H9 (cell line): ENCODE data around the gene ACOT11. TPM values are rescaled to one million over a fixed set of nuclear protein-coding genes. Genes with fewer than 3 reads are reported as not detected.

Experiments used
- DNase-seq: peaks from one replicate; pipeline ENCODE4 v3.0.0-alpha.2; 2017
- H2AFZ ChIP-seq: one replicate; pipeline ENCODE4 v1.6.1; 2013; ENCODE audit warnings: mild to moderate bottlenecking, low read length, control low read depth, moderate library complexity
- H2AK5ac ChIP-seq: 2 replicates; pipeline ENCODE4 v1.6.1; 2013; ENCODE audit warnings: low read length, control low read depth, mixed read lengths; ENCODE audit not compliant: insufficient read length
- H2BK120ac ChIP-seq: one replicate; pipeline ENCODE4 v1.6.1; 2013; ENCODE audit warnings: low read depth, mild to moderate bottlenecking, low read length, control low read depth, inconsistent platforms; ENCODE audit not compliant: poor library complexity, severe bottlenecking
- H2BK12ac ChIP-seq: 2 replicates; pipeline ENCODE4 v1.6.1; 2013; ENCODE audit warnings: low read length, control low read depth, mixed read lengths, low read depth; ENCODE audit not compliant: insufficient read length
- H2BK15ac ChIP-seq: 2 replicates; pipeline ENCODE4 v1.6.1; 2013; ENCODE audit warnings: low read depth, low read length, control low read depth
- H2BK20ac ChIP-seq: one replicate; pipeline ENCODE4 v1.6.1; 2013; ENCODE audit warnings: low read depth, mild to moderate bottlenecking, low read length, control low read depth, inconsistent platforms; ENCODE audit not compliant: poor library complexity, severe bottlenecking
- H2BK5ac ChIP-seq: 2 replicates; pipeline ENCODE4 v1.6.1; 2013; ENCODE audit warnings: low read length, control low read depth, mixed read lengths; ENCODE audit not compliant: insufficient read length
- H3K14ac ChIP-seq: 2 replicates; pipeline ENCODE4 v1.6.1; 2013; ENCODE audit warnings: low read length, control low read depth; ENCODE audit not compliant: insufficient read depth
- H3K18ac ChIP-seq: 2 replicates; pipeline ENCODE4 v1.6.1; 2013; ENCODE audit warnings: low read depth, mild to moderate bottlenecking, mixed read lengths, low read length, control low read depth; ENCODE audit not compliant: insufficient read length
- H3K23ac ChIP-seq: 2 replicates; pipeline ENCODE4 v1.6.1; 2013; ENCODE audit warnings: low read length, control low read depth, mixed read lengths, low read depth; ENCODE audit not compliant: insufficient read length
- H3K23me2 ChIP-seq: 2 replicates; pipeline ENCODE4 v1.6.1; 2013; ENCODE audit warnings: low read depth, mild to moderate bottlenecking, mixed read lengths, low read length, control low read depth; ENCODE audit not compliant: insufficient read length, poor library complexity, severe bottlenecking
- H3K27ac ChIP-seq: 2 replicates; pipeline ENCODE4 v1.5.1; 2013; ENCODE audit warnings: low read length, control low read depth, mixed read lengths, low read depth; ENCODE audit not compliant: insufficient read length
- H3K27me3 ChIP-seq: 2 replicates; pipeline ENCODE4 v1.6.1; 2013; ENCODE audit warnings: low read length, control low read depth, inconsistent platforms; ENCODE audit not compliant: insufficient read depth
- H3K4ac ChIP-seq: 2 replicates; pipeline ENCODE4 v1.6.1; 2013; ENCODE audit warnings: low read depth, mild to moderate bottlenecking, control low read depth, inconsistent platforms, low read length, moderate library complexity
- H3K4me1 ChIP-seq: 2 replicates; pipeline ENCODE4 v1.6.1; 2013; ENCODE audit warnings: low read length, control low read depth, inconsistent platforms; ENCODE audit not compliant: insufficient read depth
- H3K4me2 ChIP-seq: 2 replicates; pipeline ENCODE4 v1.6.1; 2013; ENCODE audit warnings: low read length, control low read depth, mixed read lengths; ENCODE audit not compliant: insufficient read length, insufficient read depth
- H3K56ac ChIP-seq: 2 replicates; pipeline ENCODE4 v1.6.1; 2013; ENCODE audit warnings: low read depth, mild to moderate bottlenecking, mixed read lengths, low read length, control low read depth; ENCODE audit not compliant: insufficient read length
- H3K79me1 ChIP-seq: 2 replicates; pipeline ENCODE4 v1.6.1; 2013; ENCODE audit warnings: low read depth, mild to moderate bottlenecking, moderate library complexity, low read length, control low read depth, inconsistent platforms; ENCODE audit not compliant: insufficient read depth, poor library complexity, severe bottlenecking
- H3K79me2 ChIP-seq: 2 replicates; pipeline ENCODE4 v1.6.1; 2013; ENCODE audit warnings: low read length, control low read depth, inconsistent platforms; ENCODE audit not compliant: insufficient read depth
- H3K9ac ChIP-seq: 2 replicates; pipeline ENCODE4 v1.6.1; 2013; ENCODE audit warnings: low read length, control low read depth, mixed read lengths; ENCODE audit not compliant: insufficient read length; ENCODE audit errors: extremely low read depth
- H3K9me3 ChIP-seq: one replicate; pipeline ENCODE4 v1.6.1; 2013; ENCODE audit warnings: low read depth, low read length, inconsistent platforms; ENCODE audit not compliant: control insufficient read depth
- H3T11ph ChIP-seq: one replicate; pipeline ENCODE4 v1.6.1; 2013; ENCODE audit warnings: mild to moderate bottlenecking, low read length, control low read depth, inconsistent platforms
- H4K20me1 ChIP-seq: one replicate; pipeline ENCODE4 v1.6.1; 2013; ENCODE audit not compliant: control insufficient read depth, insufficient read length, insufficient read depth
- H4K5ac ChIP-seq: 2 replicates; pipeline ENCODE4 v1.6.1; 2013; ENCODE audit warnings: low read depth, mild to moderate bottlenecking, mixed read lengths, low read length, control low read depth; ENCODE audit not compliant: insufficient read length
- H4K8ac ChIP-seq: replicated peaks from 2 replicates; pipeline ENCODE4 v1.6.1; 2013; ENCODE audit warnings: low read length, control low read depth, mixed read lengths, low read depth; ENCODE audit not compliant: insufficient read length
- H4K91ac ChIP-seq: 2 replicates; pipeline ENCODE4 v1.6.1; 2013; ENCODE audit warnings: low read depth, mild to moderate bottlenecking, moderate library complexity, mixed read lengths, low read length, control low read depth; ENCODE audit not compliant: insufficient read length
- H3K27ac Mint-ChIP-seq, 3 experiments: 2 replicates in 2 of 3; 3 replicates in 1 of 3; pipeline ENCODE4 v1.8.0; 2020 to 2021; ENCODE audit warnings: mixed read lengths in 3 of 3, mild to moderate bottlenecking in 1 of 3, moderate library complexity in 1 of 3
- H3K27me3 Mint-ChIP-seq: 2 replicates; pipeline ENCODE4 v1.8.0; 2021; ENCODE audit warnings: low read depth, mild to moderate bottlenecking, moderate library complexity, mixed read lengths
- H3K36me3 Mint-ChIP-seq, 3 experiments: 2 replicates in 2 of 3; 3 replicates in 1 of 3; pipeline ENCODE4 v1.8.0; 2020 to 2021; ENCODE audit warnings: low read depth in 3 of 3, mixed read lengths in 3 of 3; ENCODE audit not compliant: insufficient read depth in 1 of 3
- H3K4me1 Mint-ChIP-seq, 2 experiments: 2 replicates each; pipeline ENCODE4 v1.8.0; 2020; ENCODE audit warnings: mixed read lengths in 2 of 2
- H3K4me3 Mint-ChIP-seq, 2 experiments: 2 replicates in 1 of 2; 3 replicates in 1 of 2; pipeline ENCODE4 v1.8.0; 2020 to 2021; ENCODE audit warnings: mild to moderate bottlenecking in 2 of 2, mixed read lengths in 2 of 2, moderate library complexity in 1 of 2
- H3K9me3 Mint-ChIP-seq, 2 experiments: 2 replicates in 1 of 2; 3 replicates in 1 of 2; pipeline ENCODE4 v1.8.0; 2020; ENCODE audit warnings: mild to moderate bottlenecking in 2 of 2, mixed read lengths in 2 of 2, moderate library complexity in 1 of 2
- CTCF ChIP-seq: fragments of 200-600 bp; sonication (generic); conservative IDR thresholded peaks from 3 replicates; pipeline ENCODE4 v1.8.0; 2021; ENCODE audit warnings: antibody characterized with exemption, mild to moderate bottlenecking
- WGBS: extraction: QIAGEN DNeasy Blood & Tissue Kit; methylation state at CpG from one replicate; pipeline ENCODE4 v1.1.7; 2013; ENCODE audit warnings: missing lambda C conversion rate, low lambda C conversion rate, mixed read lengths; ENCODE audit not compliant: insufficient read length; ENCODE audit errors: extremely low coverage; 5-methylcytosine and 5-hydroxymethylcytosine counted together
- total RNA-seq: library from RNA; stranded (reverse); gene quantifications from 2 replicates; pipeline ENCODE4 v1.2.1, GENCODE V29; 2021

The ACOT11 gene
- total RNA-seq, 1 experiment from 2014 or later = 4.0 TPM

- Mint-ChIP-seq H3K4me1 (peaks cover 5 to 8% of the 10 kb centered on the region in 2 experiments), H3K27me3 (peaks cover 22% of the 10 kb centered on the region), H3K9me3 (peaks cover 0 to 2% of the 10 kb centered on the region in 2 experiments; a peak in 1 of 5 replicates), H3K27ac (no peak overlapping the region), H3K36me3 (no peaks in the 10 kb centered on the region), H3K4me3 (no peak overlapping the region)
- no peaks in the 10 kb centered on the region for H3K23me2 ChIP-seq
- H2BK120ac ChIP-seq = no peak overlapping the region
- H3K18ac ChIP-seq = no peak overlapping the region
- DNase-seq = no peak
- no peak overlapping the region for H3T11ph ChIP-seq
- no peaks in the 10 kb centered on the region for H3K4me1 ChIP-seq
- no peak overlapping the region for H2BK20ac ChIP-seq
- H3K4ac ChIP-seq = no peak overlapping the region
- no peak overlapping the region for H2AFZ ChIP-seq
- H3K9me3 ChIP-seq = no peaks in the 10 kb centered on the region
- H4K20me1 ChIP-seq = no peaks in the 10 kb centered on the region
- H3K23ac ChIP-seq = no peak overlapping the region
- no peaks in the 10 kb centered on the region for H3K79me2 ChIP-seq
- H3K27me3 ChIP-seq = no peaks in the 10 kb centered on the region; the same call in 1 of the 2 replicates
- no peak overlapping the region for H4K8ac ChIP-seq
- no peak for TF ChIP-seq CTCF
- WGBS = no CpG with 5 or more reads among the region's 3 CpGs
- H3K56ac ChIP-seq = no peak overlapping the region
- no peak overlapping the region for H2AK5ac ChIP-seq
- no peaks in the 10 kb centered on the region for H3K79me1 ChIP-seq
- H4K91ac ChIP-seq = no peak overlapping the region
- no peak overlapping the region for H2BK5ac ChIP-seq
- no peak overlapping the region for H2BK15ac ChIP-seq
- no peak overlapping the region for H3K27ac ChIP-seq
- H3K14ac ChIP-seq = no peak overlapping the region
- no peak overlapping the region for H3K9ac ChIP-seq
- H3K4me2 ChIP-seq = no peak overlapping the region
- no peak overlapping the region for H4K5ac ChIP-seq
- no peak overlapping the region for H2BK12ac ChIP-seq
These were observed 102.4 kb downstream of the ACOT11 start for GRCh38 chr1:54650417-54650816.
